Suprapubic skin (tissue), 4 donors: ENCODE data around the gene SMARCE1.

ENCODE experiments used
- CTCF ChIP-seq, 2 donors: fragments of 200-600 bp in 1 of 2; fragments of 450-650 bp in 1 of 2; sonication (generic) in 1 of 2; IDR thresholded peaks; one replicate each; pipeline ENCODE4 v1.5.1; 2016 to 2019; ENCODE audit warnings: antibody characterized with exemption in 2 of 2, mild to moderate bottlenecking in 1 of 2, moderate library complexity in 1 of 2
- EP300 ChIP-seq: sonication (generic); formaldehyde crosslinking; IDR thresholded peaks from one replicate; pipeline ENCODE4 v1.6.1; 2017; ENCODE audit warnings: antibody characterized with exemption
- POLR2A ChIP-seq, 2 donors: fragments of 450-650 bp; IDR thresholded peaks; one replicate each; pipeline ENCODE4 v1.6.1; 2017; ENCODE audit warnings: antibody characterized with exemption in 2 of 2, mild to moderate bottlenecking in 2 of 2, moderate library complexity in 2 of 2
- POLR2AphosphoS5 ChIP-seq, 3 donors: sonication (generic); formaldehyde crosslinking; IDR thresholded peaks; one replicate each; pipeline ENCODE4 v1.6.1; 2017; ENCODE audit warnings: antibody characterized with exemption in 3 of 3

- TF ChIP-seq CTCF (IDR thresholded peaks at IDR 0.05) (no peak), POLR2A (IDR thresholded peaks at IDR 0.05) (no peak), EP300 (no peak), POLR2AphosphoS5 (IDR thresholded peaks at IDR 0.05) (no peak)
Measured at GRCh38 chr17:40694584-40694983, 47.0 kb upstream of the SMARCE1 start.
